HG03039 (cell line): ENCODE measurements around the gene PCDH1.

ENCODE experiments used
- ATAC-seq: cut with Tn5 transposase; IDR thresholded peaks from one replicate; pipeline ENCODE4 v1.9.1; 2021; ENCODE audit warnings: mild to moderate bottlenecking, moderate library complexity; ENCODE audit not compliant: unreplicated experiment

Gene PCDH1

GRCh38 chr5:141812512-141812911 lies 65.7 kb downstream of the PCDH1 start:
- ATAC-seq: no peak

GRCh38 chr5:141811287-141812155 lies 66.7 kb downstream of the PCDH1 start:
- no peak for ATAC-seq

GRCh38 chr5:141810702-141811101 lies 67.5 kb downstream of the PCDH1 start:
- no peak for ATAC-seq

GRCh38 chr5:141809380-141810096 lies 68.7 kb downstream of the PCDH1 start:
- no peak for ATAC-seq

GRCh38 chr5:141808857-141809256 lies 69.4 kb downstream of the PCDH1 start:
- ATAC-seq: no peak

GRCh38 chr5:141807732-141808131 lies 70.5 kb downstream of the PCDH1 start:
- no peak for ATAC-seq

GRCh38 chr5:141807329-141807728 lies 70.9 kb downstream of the PCDH1 start:
- no peak for ATAC-seq

GRCh38 chr5:141806626-141807025 lies 71.6 kb downstream of the PCDH1 start:
- ATAC-seq: no peak

- ATAC-seq: no peak
Measured at GRCh38 chr5:141805874-141806595, 72.2 kb downstream of the PCDH1 start.

GRCh38 chr5:141804475-141804874 lies 73.7 kb downstream of the PCDH1 start:
- no peak for ATAC-seq
